Activated T-helper 2 cell treated with anti-CD3 and anti-CD28 coated beads, Interferon-gamma antibody, Interleukin-2, Interleukin-4, amounts not matched to agents 10 μg/mL and 5 μg/mL and 100 μg/mL, durations not matched to agents 14 hours and 24 hours and 36 hours (primary cell): Measurements from ENCODE around the gene ZMYND11. TPM values are rescaled to one million over a fixed set of nuclear protein-coding genes. Genes with fewer than 3 reads are reported as not detected.

Experiments
- DNase-seq: peaks from one replicate; pipeline ENCODE4 v3.0.0; 2021; ENCODE audit warnings: low spot score
- H3K27ac Mint-ChIP-seq: one replicate; pipeline ENCODE4 v1.8.0; 2021; ENCODE audit warnings: mixed read lengths
- H3K27me3 Mint-ChIP-seq: one replicate; pipeline ENCODE4 v1.8.0; 2021; ENCODE audit warnings: low read depth, mixed read lengths
- H3K36me3 Mint-ChIP-seq: one replicate; pipeline ENCODE4 v1.8.0; 2021; ENCODE audit warnings: low read depth, mixed read lengths
- H3K4me1 Mint-ChIP-seq: one replicate; pipeline ENCODE4 v1.8.0; 2021; ENCODE audit warnings: low read depth, mixed read lengths
- H3K4me3 Mint-ChIP-seq: one replicate; pipeline ENCODE4 v1.8.0; 2021; ENCODE audit warnings: low read depth, mild to moderate bottlenecking, moderate library complexity, mixed read lengths
- H3K9me3 Mint-ChIP-seq: one replicate; pipeline ENCODE4 v1.8.0; 2021; ENCODE audit warnings: mixed read lengths
- intact Hi-C: fragments of 100-400 bp; cut with micrococcal nuclease; formaldehyde crosslinking; loops from one replicate; pipeline ENCODE4 v1.15.1; 2023
- total RNA-seq: library from RNA; stranded (reverse); gene quantifications from 2 replicates; pipeline ENCODE4 v1.2.3, GENCODE V29; 2022

Gene ZMYND11
- 28.3 and 30.6 TPM in 2 replicates for total RNA-seq

- peak; percentile 54 for DNase-seq
- Mint-ChIP-seq H3K36me3 (no peaks in the 10 kb centered on the region), H3K4me1 (peaks cover 23% of the 10 kb centered on the region), H3K4me3 (peak within 1 kb of the TSS; percentile 90), H3K9me3 (no peaks in the 10 kb centered on the region), H3K27ac (peak within 1 kb of the TSS; percentile 81), H3K27me3 (peaks cover 5% of the 10 kb centered on the region)
- intact Hi-C loops: loop anchor here (5.0 kb wide), 1 partner anchor 92 kb away; no protein-coding TSS in a partner anchor
Measured at GRCh38 chr10:135132-135600, at the start of gene ZMYND11. Gene ZMYND11, plus strand, starts transcription at chr10:135455. Its CDS starts 44,558 bp downstream, at chr10:180013.

DNA sequence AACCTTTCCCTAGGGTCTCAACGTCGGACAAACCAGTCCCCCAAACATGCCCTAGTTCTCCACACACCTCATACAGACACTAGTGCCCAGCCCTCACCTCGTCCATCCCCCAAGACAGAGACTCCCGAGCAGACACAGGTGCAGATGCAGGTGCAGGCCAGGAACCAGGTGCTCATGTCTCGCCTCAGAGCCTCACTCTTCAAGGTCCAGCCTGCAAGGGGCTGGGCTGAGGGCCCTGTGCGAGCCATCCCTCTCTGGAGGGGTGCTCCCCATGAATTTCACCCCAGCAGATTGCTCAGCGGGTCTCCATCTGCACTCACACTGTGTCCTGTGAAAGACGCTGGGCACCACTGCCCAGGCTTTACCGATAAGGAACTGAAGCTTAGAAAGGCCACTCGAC lies 49.2 kb upstream of the ZMYND11 start:
- no peaks in the 10 kb centered on the region for H3K36me3 Mint-ChIP-seq
- H3K4me3 Mint-ChIP-seq: no peak overlapping the region
- DNase-seq: no peak
- H3K27me3 Mint-ChIP-seq: peaks cover 3% of the 10 kb centered on the region
- H3K27ac Mint-ChIP-seq: no peak overlapping the region
- peaks cover 10% of the 10 kb centered on the region for H3K4me1 Mint-ChIP-seq
- intact Hi-C loops: no loop called here
- no peaks in the 10 kb centered on the region for H3K9me3 Mint-ChIP-seq

GRCh38 chr10:87177-88080 lies 47.8 kb upstream of the ZMYND11 start:
- no peak overlapping the region for H3K4me3 Mint-ChIP-seq
- no peak for DNase-seq
- H3K27ac Mint-ChIP-seq: no peak overlapping the region
- intact Hi-C loops: no loop called here
- no peaks in the 10 kb centered on the region for H3K36me3 Mint-ChIP-seq
- H3K27me3 Mint-ChIP-seq: peaks cover 3% of the 10 kb centered on the region
- H3K4me1 Mint-ChIP-seq: peaks cover 10% of the 10 kb centered on the region
- no peaks in the 10 kb centered on the region for H3K9me3 Mint-ChIP-seq

DNA sequence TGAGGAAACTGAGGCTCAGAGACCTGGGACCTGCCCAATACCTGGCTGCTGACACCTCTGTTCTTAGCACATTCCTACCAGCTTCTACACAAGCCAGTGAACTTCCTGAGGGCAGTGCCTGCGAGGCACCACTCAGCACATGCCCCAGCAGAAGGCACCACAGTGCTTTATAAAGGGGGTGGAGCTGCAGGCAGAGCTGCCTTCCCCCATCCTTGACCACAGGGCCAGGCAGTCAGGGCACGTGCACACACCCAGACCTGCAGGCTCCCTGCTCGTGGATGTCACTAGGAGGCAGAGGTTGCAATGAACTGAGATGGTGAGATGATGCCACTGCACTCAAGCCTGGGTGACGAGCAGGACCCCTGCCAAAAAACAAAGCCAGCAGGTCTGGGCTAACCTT lies 47.0 kb upstream of the ZMYND11 start:
- H3K27ac Mint-ChIP-seq: no peak overlapping the region
- intact Hi-C loops: no loop called here
- no peaks in the 10 kb centered on the region for H3K36me3 Mint-ChIP-seq
- H3K9me3 Mint-ChIP-seq: no peaks in the 10 kb centered on the region
- H3K27me3 Mint-ChIP-seq: peaks cover 7% of the 10 kb centered on the region
- no peak overlapping the region for H3K4me3 Mint-ChIP-seq
- H3K4me1 Mint-ChIP-seq: peaks cover 10% of the 10 kb centered on the region
- DNase-seq: no peak

GRCh38 chr10:89248-89647 lies 46.0 kb upstream of the ZMYND11 start:
- Mint-ChIP-seq H3K27me3 (peaks cover 7% of the 10 kb centered on the region), H3K27ac (no peak overlapping the region), H3K9me3 (no peaks in the 10 kb centered on the region), H3K4me3 (no peak overlapping the region), H3K36me3 (no peaks in the 10 kb centered on the region), H3K4me1 (peaks cover 10% of the 10 kb centered on the region)
- DNase-seq: no peak
- intact Hi-C loops: no loop called here

DNA sequence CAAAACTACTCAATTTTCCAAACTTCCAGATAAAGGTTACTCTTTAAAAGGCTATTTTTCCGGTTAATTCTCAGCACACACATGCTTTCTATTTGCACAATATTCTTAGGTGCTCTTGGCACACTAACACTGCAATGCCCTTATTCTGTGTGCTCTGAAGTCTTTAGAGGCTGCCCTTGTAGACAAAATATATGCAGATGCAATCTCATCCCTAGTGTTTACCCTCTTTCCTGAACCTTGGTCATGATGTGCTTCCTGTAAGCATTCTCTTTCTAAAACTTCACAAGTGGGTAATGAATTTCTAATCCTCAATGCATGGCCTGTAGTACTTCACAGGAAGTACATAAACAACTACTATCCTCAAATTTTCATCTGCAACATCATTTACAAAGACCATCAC lies 45.1 kb upstream of the ZMYND11 start:
- Mint-ChIP-seq H3K27ac (no peak overlapping the region), H3K27me3 (peaks cover 8% of the 10 kb centered on the region), H3K4me3 (no peak overlapping the region), H3K4me1 (peaks cover 10% of the 10 kb centered on the region), H3K36me3 (no peaks in the 10 kb centered on the region), H3K9me3 (peaks cover 8% of the 10 kb centered on the region)
- intact Hi-C loops: no loop called here
- DNase-seq: no peak

DNA sequence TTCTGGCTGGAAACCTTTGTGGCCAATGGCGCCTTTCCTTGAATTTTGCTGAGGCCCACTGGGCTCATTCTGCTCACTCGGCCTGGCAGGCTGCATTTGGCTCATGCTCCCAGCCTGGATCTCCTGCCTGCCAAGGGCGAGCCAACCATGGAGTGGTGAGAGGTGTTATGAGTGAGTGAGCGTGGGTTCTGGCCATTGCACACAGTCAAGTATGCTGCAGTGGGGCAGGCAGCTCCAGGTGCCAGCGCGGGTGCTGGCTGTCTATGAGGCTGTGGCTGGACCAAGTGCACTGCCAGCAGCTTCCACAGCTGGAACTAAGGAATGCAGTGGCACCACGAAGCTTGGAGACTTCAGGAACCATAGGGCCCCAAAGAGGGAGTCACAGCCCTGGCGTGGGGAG lies 43.9 kb upstream of the ZMYND11 start:
- Mint-ChIP-seq H3K4me1 (peaks cover 10% of the 10 kb centered on the region), H3K27me3 (peaks cover 8% of the 10 kb centered on the region), H3K36me3 (no peaks in the 10 kb centered on the region), H3K4me3 (no peak overlapping the region), H3K9me3 (peaks cover 15% of the 10 kb centered on the region), H3K27ac (no peak overlapping the region)
- DNase-seq: no peak
- intact Hi-C loops: no loop called here

DNA sequence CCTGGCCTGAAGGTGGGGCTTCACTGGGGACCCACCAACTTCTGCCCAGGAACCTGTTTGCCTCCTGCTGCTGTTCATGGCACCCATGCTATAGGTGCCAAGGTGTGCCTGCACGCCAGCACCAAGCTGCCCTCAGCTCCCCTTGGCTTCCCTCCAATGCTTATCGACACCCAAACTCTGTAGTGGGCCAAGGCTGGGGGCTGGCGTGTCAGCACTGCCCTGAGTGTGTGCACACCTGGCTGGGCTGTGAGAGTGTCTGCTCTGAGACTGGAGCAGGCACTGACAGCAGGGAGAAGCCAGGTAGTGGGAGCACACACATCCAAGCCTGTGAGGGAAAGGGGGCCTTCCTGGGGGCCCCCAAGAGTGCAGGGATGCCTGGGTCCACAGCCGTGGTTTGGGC lies 43.1 kb upstream of the ZMYND11 start:
- DNase-seq: no peak
- H3K27me3 Mint-ChIP-seq: peaks cover 8% of the 10 kb centered on the region
- H3K9me3 Mint-ChIP-seq: peaks cover 23% of the 10 kb centered on the region
- no peak overlapping the region for H3K27ac Mint-ChIP-seq
- peaks cover 7% of the 10 kb centered on the region for H3K4me1 Mint-ChIP-seq
- H3K4me3 Mint-ChIP-seq: no peak overlapping the region
- H3K36me3 Mint-ChIP-seq: no peaks in the 10 kb centered on the region
- intact Hi-C loops: no loop called here

GRCh38 chr10:92846-93245 lies 42.4 kb upstream of the ZMYND11 start:
- intact Hi-C loops: no loop called here
- H3K36me3 Mint-ChIP-seq: no peaks in the 10 kb centered on the region
- H3K27me3 Mint-ChIP-seq: peaks cover 8% of the 10 kb centered on the region
- H3K4me1 Mint-ChIP-seq: peaks cover 2% of the 10 kb centered on the region
- DNase-seq: no peak
- H3K9me3 Mint-ChIP-seq: peaks cover 29% of the 10 kb centered on the region
- no peak overlapping the region for H3K4me3 Mint-ChIP-seq
- no peak overlapping the region for H3K27ac Mint-ChIP-seq

DNA sequence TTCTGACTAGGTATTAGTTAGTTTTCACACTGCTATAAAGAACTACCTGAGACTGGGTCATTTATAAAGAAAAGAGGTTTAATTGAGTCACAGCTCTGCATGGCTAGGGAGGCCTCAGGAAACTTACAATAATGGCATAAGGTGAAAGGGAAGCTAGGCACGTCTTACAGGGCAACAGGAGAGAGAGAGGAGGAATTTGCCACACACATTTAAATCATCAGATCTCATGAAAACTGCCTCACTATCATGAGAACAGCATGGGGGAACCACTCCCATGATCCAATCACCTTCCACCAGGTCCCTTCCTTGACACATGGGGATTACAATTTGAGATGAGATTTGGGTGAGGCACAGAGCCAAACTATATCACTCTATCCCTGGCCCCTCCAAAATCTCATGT lies 40.6 kb upstream of the ZMYND11 start:
- H3K36me3 Mint-ChIP-seq: no peaks in the 10 kb centered on the region
- intact Hi-C loops: no loop called here
- H3K4me1 Mint-ChIP-seq: no peaks in the 10 kb centered on the region
- no peak for DNase-seq
- no peak overlapping the region for H3K27ac Mint-ChIP-seq
- H3K9me3 Mint-ChIP-seq: peaks cover 29% of the 10 kb centered on the region
- H3K27me3 Mint-ChIP-seq: peaks cover 5% of the 10 kb centered on the region
- no peak overlapping the region for H3K4me3 Mint-ChIP-seq

- Mint-ChIP-seq H3K4me1 (no peaks in the 10 kb centered on the region), H3K27ac (no peak overlapping the region), H3K27me3 (peaks cover 5% of the 10 kb centered on the region), H3K9me3 (peaks cover 29% of the 10 kb centered on the region), H3K36me3 (no peaks in the 10 kb centered on the region), H3K4me3 (no peak overlapping the region)
- intact Hi-C loops: no loop called here
- no peak for DNase-seq
Measured at GRCh38 chr10:95356-96115, 39.7 kb upstream of the ZMYND11 start.

GRCh38 chr10:96466-96865 lies 38.8 kb upstream of the ZMYND11 start:
- H3K9me3 Mint-ChIP-seq: peaks cover 29% of the 10 kb centered on the region
- intact Hi-C loops: no loop called here
- H3K27ac Mint-ChIP-seq: no peak overlapping the region
- no peaks in the 10 kb centered on the region for H3K36me3 Mint-ChIP-seq
- H3K4me3 Mint-ChIP-seq: no peak overlapping the region
- H3K27me3 Mint-ChIP-seq: peaks cover 5% of the 10 kb centered on the region
- no peak for DNase-seq
- H3K4me1 Mint-ChIP-seq: no peaks in the 10 kb centered on the region

GRCh38 chr10:104416-104815 lies 30.8 kb upstream of the ZMYND11 start:
- Mint-ChIP-seq H3K4me1 (peaks cover 13% of the 10 kb centered on the region), H3K4me3 (no peak overlapping the region), H3K9me3 (no peaks in the 10 kb centered on the region), H3K27ac (no peak overlapping the region), H3K27me3 (no peaks in the 10 kb centered on the region), H3K36me3 (no peaks in the 10 kb centered on the region)
- intact Hi-C loops: no loop called here
- DNase-seq: no peak
